Uterus (tissue), 2 donors: ENCODE measurements around the gene NPR2.

ENCODE experiments used
- CTCF ChIP-seq, 4 experiments: fragments of 200-600 bp in 2 of 4; fragments of 450-650 bp in 2 of 4; sonication (generic) in 2 of 4; IDR thresholded peaks; one replicate each; pipeline ENCODE4 v1.5.1; 2016 to 2019; ENCODE audit warnings: antibody characterized with exemption in 4 of 4, mild to moderate bottlenecking in 2 of 4, moderate library complexity in 1 of 4
- POLR2A ChIP-seq, 2 donors: fragments of 450-650 bp; IDR thresholded peaks; one replicate each; pipeline ENCODE4 v1.6.1; 2016; ENCODE audit warnings: antibody characterized with exemption in 2 of 2, mild to moderate bottlenecking in 1 of 2, moderate library complexity in 1 of 2

- TF ChIP-seq CTCF (IDR thresholded peaks at IDR 0.05) (peak in 1 of 4 experiments; percentile 4), POLR2A (IDR thresholded peaks at IDR 0.05) (peak in 1 of 2 donors; percentile 25)
Observed at GRCh38 chr9:35812025-35812602, 20.7 kb downstream of the NPR2 start, which contains the start of gene SPAG8.
